K562 (cell line): Measurements from ENCODE around the gene ATP6V0C. TPM values are rescaled to one million over a fixed set of nuclear protein-coding genes. Genes with fewer than 3 reads are reported as not detected.
A peak's percentile ranks its signal among the peaks of the same experiment; 100 is the strongest.

ENCODE experiments used
- ATAC-seq: fragments of 200-7000 bp; cut with Tn5 transposase; 3 replicates; pipeline ENCODE4 v1.9.1; 2020; ENCODE audit warnings: moderate library complexity
- BruUV-seq: library from RNA; stranded (reverse); fragments of 400-500 nt; replicated peaks from 2 replicates; lab custom pipeline; 2021; lab: Mats Ljungman, UMichigan
- CTCF ChIA-PET: fragments of 300-600 bp; formaldehyde crosslinking; extraction: SDS; loops from one replicate; lab custom pipeline; 2021; ENCODE audit warnings: low intra/inter-chr PET ratio; lab: Yijun Ruan, JAX
- POLR2A ChIA-PET: fragments of 300-600, 350-650 bp; sonication (Branson Sonifier 250); formaldehyde crosslinking; extraction: SDS; loops from one replicate; lab custom pipeline; 2021; ENCODE audit warnings: antibody characterized with exemption, inconsistent platforms; lab: Yijun Ruan, JAX
- DNase-seq, 4 experiments: peaks; one replicate each; pipeline versions ENCODE4 v3.0.0 to v3.0.0-alpha.2; 2011 to 2018; ENCODE audit warnings: low spot score in 3 of 4, mixed read lengths in 3 of 4; ENCODE audit errors: extremely low read depth in 1 of 4
- FAIRE-seq: peaks from 2 replicates; lab custom pipeline; 2011; peaks lifted over from hg19 to GRCh38; lab: Jason Lieb, UNC
- H2AFZ ChIP-seq: 2 replicates; pipeline ENCODE4 v1.6.0; 2011; ENCODE audit warnings: low read depth, low read length, control low read depth, inconsistent platforms
- H3K27ac ChIP-seq: fragments of 200-600 bp; 3 replicates; pipeline ENCODE4 v1.8.0; 2011; ENCODE audit warnings: low read depth, mild to moderate bottlenecking, control low read depth, inconsistent platforms, low read length, moderate library complexity, mixed read lengths; ENCODE audit errors: extremely low read depth
- H3K27me3 ChIP-seq, 2 experiments: fragments of 300-600 bp in 1 of 2; 2 replicates in 1 of 2; 3 replicates in 1 of 2; pipeline versions ENCODE4 v1.6.0 to v1.8.0; 2011; ENCODE audit warnings: inconsistent platforms in 2 of 2, low read length in 2 of 2, mild to moderate bottlenecking in 1 of 2, mixed read lengths in 1 of 2, moderate library complexity in 1 of 2; ENCODE audit not compliant: control insufficient read depth in 2 of 2, insufficient read depth in 2 of 2
- H3K36me3 ChIP-seq: fragments of 300-600 bp; 3 replicates; pipeline ENCODE4 v1.8.0; 2011; ENCODE audit warnings: mild to moderate bottlenecking, low read length, inconsistent platforms; ENCODE audit not compliant: control insufficient read depth, insufficient read depth
- H3K4me1 ChIP-seq, 2 experiments: fragments of 200-600 bp in 1 of 2; replicated peaks in 1 of 2; 2 replicates in 1 of 2; 3 replicates in 1 of 2; pipeline versions ENCODE4 v1.5.1 to v1.8.0; 2011; ENCODE audit warnings: inconsistent platforms in 2 of 2, low read length in 2 of 2, mild to moderate bottlenecking in 1 of 2, mixed read lengths in 1 of 2, moderate library complexity in 1 of 2; ENCODE audit not compliant: control insufficient read depth in 2 of 2, insufficient read depth in 2 of 2
- H3K4me2 ChIP-seq: 2 replicates; pipeline ENCODE4 v1.6.1; 2011; ENCODE audit warnings: low read length, control low read depth, inconsistent platforms, mixed read lengths; ENCODE audit not compliant: insufficient read depth
- H3K4me3 ChIP-seq: fragments of 200-600 bp; sonication (generic), shearing (Covaris generic); 2 replicates; pipeline ENCODE4 v1.5.1; 2016; ENCODE audit warnings: control low read depth, inconsistent platforms
- H3K79me2 ChIP-seq: fragments of 200-600 bp; 3 replicates; pipeline ENCODE4 v1.8.0; 2011; ENCODE audit warnings: low read length, inconsistent platforms; ENCODE audit not compliant: control insufficient read depth, insufficient read depth
- H3K9ac ChIP-seq, 2 experiments: 2 replicates each; pipeline versions ENCODE4 v1.6.0 to v1.6.1; 2011; ENCODE audit warnings: low read depth in 2 of 2, low read length in 2 of 2, control low read depth in 1 of 2, inconsistent platforms in 1 of 2, mild to moderate bottlenecking in 1 of 2, mixed read lengths in 1 of 2; ENCODE audit not compliant: insufficient read depth in 1 of 2
- H3K9me1 ChIP-seq: one replicate; pipeline ENCODE4 v1.6.0; 2011; ENCODE audit warnings: inconsistent platforms, mild to moderate bottlenecking, low read length, moderate library complexity; ENCODE audit not compliant: control insufficient read depth, insufficient read depth
- H3K9me3 ChIP-seq: replicated peaks from 2 replicates; pipeline ENCODE4 v1.5.1; 2011; ENCODE audit warnings: low read depth, low read length, inconsistent platforms; ENCODE audit not compliant: control insufficient read depth, insufficient read depth
- H4K20me1 ChIP-seq: replicated peaks from 2 replicates; pipeline ENCODE4 v1.6.1; 2011; ENCODE audit warnings: low read length, inconsistent platforms, mixed read lengths; ENCODE audit not compliant: control insufficient read depth, insufficient read depth
- EGR1 ChIP-seq: fragments of 450-650 bp; conservative IDR thresholded peaks from 2 replicates; pipeline ENCODE4 v1.6.1; 2017; ENCODE audit warnings: mild to moderate bottlenecking
- HIVEP1 ChIP-seq: fragments of 250-450 bp; sonication (Bioruptor Pico); IDR thresholded peaks from 2 replicates; pipeline ENCODE4 v1.4.0; 2020; ENCODE audit warnings: mild to moderate bottlenecking
- ID3 ChIP-seq, 2 experiments: fragments of 250-450 bp in 1 of 2; fragments of 450-650 bp in 1 of 2; sonication (Bioruptor Pico) in 1 of 2; IDR thresholded peaks; 2 replicates each; pipeline versions ENCODE4 v1.6.1 to v1.8.0; 2016 to 2021; ENCODE audit warnings: mild to moderate bottlenecking in 2 of 2, moderate library complexity in 2 of 2, missing compliant biosample characterization in 1 of 2, missing genetic modification characterization in 1 of 2
- MAX ChIP-seq: sonication (generic); formaldehyde crosslinking; IDR thresholded peaks from 2 replicates; pipeline ENCODE4 v1.9.0; 2022; ENCODE audit warnings: mild to moderate bottlenecking, missing genetic modification reagents
- MXD1 ChIP-seq: fragments of 250-450 bp; sonication (Bioruptor Pico); IDR thresholded peaks from 2 replicates; pipeline ENCODE4 v1.8.0; 2021; ENCODE audit warnings: borderline replicate concordance, mild to moderate bottlenecking, moderate library complexity; ENCODE audit not compliant: poor library complexity, severe bottlenecking
- POLR2G ChIP-seq: fragments of 200-400 bp; formaldehyde crosslinking; IDR thresholded peaks from 2 replicates; pipeline ENCODE4 v1.6.1; 2017; ENCODE audit warnings: low read depth, mild to moderate bottlenecking, antibody characterized with exemption, low read length, moderate library complexity
- PRPF4 ChIP-seq: fragments of 200-400 bp; formaldehyde crosslinking; IDR thresholded peaks from one replicate; pipeline ENCODE4 v1.6.1; 2017; ENCODE audit warnings: low read length, low read depth, mild to moderate bottlenecking; ENCODE audit not compliant: insufficient read depth, poor library complexity, severe bottlenecking
- RHOXF2B ChIP-seq: fragments of 250-450 bp; sonication (Bioruptor Pico); conservative IDR thresholded peaks from 2 replicates; pipeline ENCODE4 v1.5.1; 2021
- SAP30 ChIP-seq: fragments of 200-600 bp; sonication (generic); IDR thresholded peaks from 2 replicates; pipeline ENCODE4 v1.6.1; 2012; ENCODE audit warnings: borderline replicate concordance, low read depth, mild to moderate bottlenecking, moderate library complexity, low read length, control low read depth, inconsistent platforms; ENCODE audit not compliant: insufficient read depth, poor library complexity, severe bottlenecking
- SIRT6 ChIP-seq: IDR thresholded peaks from one replicate; pipeline ENCODE4 v1.6.1; 2012; ENCODE audit warnings: low read depth, mild to moderate bottlenecking, control low read depth, inconsistent platforms, low read length, moderate library complexity
- SP1 ChIP-seq: sonication (generic); formaldehyde crosslinking; IDR thresholded peaks from 2 replicates; pipeline ENCODE4 v1.8.1; 2022; ENCODE audit warnings: mild to moderate bottlenecking, missing genetic modification reagents
- TCF7L2 ChIP-seq: fragments of 150-350 bp; IDR thresholded peaks from 2 replicates; pipeline ENCODE4 v1.6.1; 2016; ENCODE audit warnings: low read depth, mild to moderate bottlenecking, low read length, moderate library complexity
- U2AF2 ChIP-seq: fragments of 200-400 bp; formaldehyde crosslinking; optimal IDR thresholded peaks from 2 replicates; pipeline ENCODE3; 2017; ENCODE audit warnings: low read depth, mild to moderate bottlenecking, low read length
- USF1 ChIP-seq: sonication (generic); formaldehyde crosslinking; IDR thresholded peaks from 2 replicates; pipeline ENCODE4 v1.9.0; 2022; ENCODE audit warnings: mild to moderate bottlenecking, missing genetic modification reagents
- ZEB2 ChIP-seq: fragments of 450-650 bp; IDR thresholded peaks from 2 replicates; pipeline ENCODE4 v1.6.1; 2016
- ZKSCAN1 ChIP-seq: fragments of 150-350 bp; IDR thresholded peaks from 2 replicates; pipeline ENCODE4 v1.6.1; 2016; ENCODE audit warnings: low read depth, low read length
- WGBS: fragments of 100-300 bp; shearing (Covaris generic); methylation state at CpG from one replicate; pipeline ENCODE4 v1.1.6; 2016; ENCODE audit warnings: low coverage, mixed read lengths; ENCODE audit not compliant: insufficient coverage; ENCODE audit errors: missing lambda C conversion rate; 5-methylcytosine and 5-hydroxymethylcytosine counted together
- in situ Hi-C: fragments of 300-500 bp; cut with MboI; formaldehyde crosslinking; loops from 4 replicates; pipeline ENCODE4 v1.15.0; 2018; ENCODE audit warnings: inconsistent platforms, mixed read lengths
- intact Hi-C: fragments of 100-400 bp; cut with micrococcal nuclease; formaldehyde crosslinking; loops from 2 replicates; pipeline ENCODE4 v1.14.2; 2022
- polyA plus RNA-seq, 8 experiments: library from polyadenylated mRNA; depleted of rRNA in 4 of 8; stranded (reverse) in 5 of 8; unstranded in 3 of 8; fragments of >200 nt; fragmentation: Nextera tagmentation in 2 of 8; fragmentation: Illumina TruSeq in 1 of 8; extraction: Ambion mirVana in 2 of 8; extraction: Trizol in 1 of 8; gene quantifications; 2 replicates each; pipeline versions ENCODE4 v1.2.1 to v1.2.3, GENCODE V29; 2011 to 2014; ENCODE audit warnings: inconsistent platforms in 1 of 8, missing spikeins in 1 of 8
- total RNA-seq, 7 experiments: library from RNA; depleted of rRNA in 6 of 7; stranded (reverse); fragments of >200 nt in 6 of 7; fragmentation: Illumina TruSeq in 2 of 7; extraction: Trizol in 2 of 7; gene quantifications; 2 replicates each; pipeline versions ENCODE4 v1.2.1 to v1.2.3, GENCODE V29; 2011 to 2021; ENCODE audit warnings: low replicate concordance in 1 of 7

ATP6V0C gene
- total and polyA plus RNA-seq, 9 of the 15 experiments (the other 6 are each of a cell fraction or from before 2014, with no cell fraction given) = 2.9 to 228 (median 22.7) TPM

GRCh38 chr16:2475413-2476344 is 38.1 kb upstream of the ATP6V0C start:
- peak; percentile 48 for FAIRE-seq
- H2AFZ ChIP-seq = peak overlapping the region; percentile 40; the same call in 1 of the 2 replicates
- WGBS = 13% methylated on average over 32 of the region's 55 CpGs
- H3K4me2 ChIP-seq = peak overlapping the region; percentile 89
- H3K36me3 ChIP-seq = peaks cover 8% of the 10 kb centered on the region; the same call in 1 of the 3 replicates
- CTCF ChIA-PET = no interaction called here
- in situ Hi-C loops (no loop called here), intact Hi-C loops (no loop called here)
- DNase-seq = peak; percentile 44 to 58 (median 50)
- H3K27ac ChIP-seq = peak overlapping the region; percentile 88; the same call in 1 of the 3 replicates
- ATAC-seq = no peak
- no peaks in the 10 kb centered on the region for H3K9me1 ChIP-seq
- H3K9me3 ChIP-seq = no peaks in the 10 kb centered on the region
- peak overlapping the region; percentile 76 for H3K4me3 ChIP-seq
- POLR2A ChIA-PET = interaction anchor here (0.6 to 1.3 kb wide), 3 partner anchors 8 to 504 kb away, joined by 3 to 4 read pairs (median 3); partner anchors contain the start of gene TBL3
- H3K27me3 ChIP-seq = no peaks in the 10 kb centered on the region
- H3K9ac ChIP-seq = peak overlapping the region; percentile 59 to 98
- H3K4me1 ChIP-seq = peaks cover 50 to 95% of the 10 kb centered on the region in 2 experiments
- H4K20me1 ChIP-seq = peaks cover 3% of the 10 kb centered on the region; the same call in 1 of the 2 replicates
- H3K79me2 ChIP-seq = peaks cover 63% of the 10 kb centered on the region
- BruUV-seq = no TSS peak
- TF ChIP-seq U2AF2 = no peak
- no peak for TF ChIP-seq SIRT6
- 0 out of 2 replicates have a peak, but pooled peaks have one; percentile 2 for TF ChIP-seq POLR2G
- TF ChIP-seq MAX (CRISPR knock-in tag) = peak; percentile 26
- TF ChIP-seq TCF7L2 = no peak
- TF ChIP-seq PRPF4 = no peak
- 0 out of 2 replicates have a peak, but pooled peaks have one; percentile 38 for TF ChIP-seq SP1 (CRISPR knock-in tag)
- 0 out of 2 replicates have a peak, but pooled peaks have one; percentile 21 for TF ChIP-seq ZEB2
- TF ChIP-seq HIVEP1 (CRISPR knock-in tag) = no peak
- TF ChIP-seq ID3 (CRISPR knock-in tag; IDR thresholded peaks at IDR 0.05) = no peak
- 0 out of 2 replicates have a peak, but pooled peaks have one; percentile 48 for TF ChIP-seq ID3 (tag; IDR thresholded peaks at IDR 0.05)
- no peak for TF ChIP-seq RHOXF2B
- TF ChIP-seq MXD1 (CRISPR knock-in tag) = no peak
- TF ChIP-seq USF1 = peak; percentile 26; the same call in 1 of the 2 replicates
- peak; percentile 97 for TF ChIP-seq ZKSCAN1
- TF ChIP-seq EGR1 = peak; percentile 25; the same call in 1 of the 2 replicates
- TF ChIP-seq SAP30 = peak; percentile 57
